MM.1S (cell line): ENCODE data around the gene STAT3.

Source experiments
- EZH2phosphoT487 ChIP-seq: fragments of 300-600 bp; sonication (generic); IDR thresholded peaks from 2 replicates; pipeline ENCODE4 v1.6.1; 2018; ENCODE audit warnings: antibody characterized with exemption, low read length
- TF ChIP-seq, protein P1 (sequence below): fragments of 300-600 bp; sonication (generic); IDR thresholded peaks from 2 replicates; pipeline ENCODE4 v1.5.1; 2016; ENCODE audit warnings: antibody characterized with exemption, low read length, mixed read lengths

DNA sequence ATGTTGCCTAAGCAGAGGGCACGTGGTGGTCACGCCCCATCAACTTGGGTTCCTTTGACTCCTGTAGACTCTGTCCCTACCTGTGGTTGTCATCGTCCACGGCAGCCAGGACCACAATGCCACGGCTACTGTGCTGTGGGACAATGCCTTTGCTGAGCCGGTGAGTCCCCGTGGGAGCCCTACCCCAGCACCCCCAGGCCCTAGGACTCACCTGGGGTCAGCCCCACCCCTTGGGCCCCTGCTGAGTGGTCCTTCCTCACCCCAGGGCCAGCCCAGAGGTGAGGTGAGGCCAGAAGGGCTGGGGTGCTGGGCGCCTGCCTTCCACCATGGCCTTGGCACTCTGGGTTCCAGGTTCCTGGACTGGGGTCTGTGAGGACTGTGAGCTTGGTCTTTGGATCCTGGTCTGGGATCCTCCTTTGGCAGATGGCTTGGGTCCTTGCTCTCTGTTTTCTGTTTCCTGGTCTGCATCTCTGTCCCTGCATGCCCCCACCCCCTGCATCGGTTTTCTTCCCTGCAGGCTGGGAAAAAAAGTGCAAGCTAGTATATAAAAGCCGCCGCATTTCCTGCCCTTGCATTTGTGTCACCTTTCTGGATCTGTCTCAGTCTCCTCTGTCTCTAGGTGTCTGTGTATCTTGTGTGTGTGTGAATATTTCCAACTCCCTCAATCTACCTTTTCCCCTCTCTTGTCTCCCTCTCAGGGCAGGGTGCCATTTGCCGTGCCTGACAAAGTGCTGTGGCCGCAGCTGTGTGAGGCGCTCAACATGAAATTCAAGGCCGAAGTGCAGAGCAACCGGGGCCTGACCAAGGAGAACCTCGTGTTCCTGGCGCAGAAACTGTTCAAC, 82.5 kb downstream of the STAT3 start:
- TF ChIP-seq, protein P1, sequence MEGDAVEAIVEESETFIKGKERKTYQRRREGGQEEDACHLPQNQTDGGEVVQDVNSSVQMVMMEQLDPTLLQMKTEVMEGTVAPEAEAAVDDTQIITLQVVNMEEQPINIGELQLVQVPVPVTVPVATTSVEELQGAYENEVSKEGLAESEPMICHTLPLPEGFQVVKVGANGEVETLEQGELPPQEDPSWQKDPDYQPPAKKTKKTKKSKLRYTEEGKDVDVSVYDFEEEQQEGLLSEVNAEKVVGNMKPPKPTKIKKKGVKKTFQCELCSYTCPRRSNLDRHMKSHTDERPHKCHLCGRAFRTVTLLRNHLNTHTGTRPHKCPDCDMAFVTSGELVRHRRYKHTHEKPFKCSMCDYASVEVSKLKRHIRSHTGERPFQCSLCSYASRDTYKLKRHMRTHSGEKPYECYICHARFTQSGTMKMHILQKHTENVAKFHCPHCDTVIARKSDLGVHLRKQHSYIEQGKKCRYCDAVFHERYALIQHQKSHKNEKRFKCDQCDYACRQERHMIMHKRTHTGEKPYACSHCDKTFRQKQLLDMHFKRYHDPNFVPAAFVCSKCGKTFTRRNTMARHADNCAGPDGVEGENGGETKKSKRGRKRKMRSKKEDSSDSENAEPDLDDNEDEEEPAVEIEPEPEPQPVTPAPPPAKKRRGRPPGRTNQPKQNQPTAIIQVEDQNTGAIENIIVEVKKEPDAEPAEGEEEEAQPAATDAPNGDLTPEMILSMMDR, result no peak
- no peak for TF ChIP-seq EZH2phosphoT487
